ENCODE measurements around the gene C17orf114.

- TF ChIP-seq, protein P1, sequence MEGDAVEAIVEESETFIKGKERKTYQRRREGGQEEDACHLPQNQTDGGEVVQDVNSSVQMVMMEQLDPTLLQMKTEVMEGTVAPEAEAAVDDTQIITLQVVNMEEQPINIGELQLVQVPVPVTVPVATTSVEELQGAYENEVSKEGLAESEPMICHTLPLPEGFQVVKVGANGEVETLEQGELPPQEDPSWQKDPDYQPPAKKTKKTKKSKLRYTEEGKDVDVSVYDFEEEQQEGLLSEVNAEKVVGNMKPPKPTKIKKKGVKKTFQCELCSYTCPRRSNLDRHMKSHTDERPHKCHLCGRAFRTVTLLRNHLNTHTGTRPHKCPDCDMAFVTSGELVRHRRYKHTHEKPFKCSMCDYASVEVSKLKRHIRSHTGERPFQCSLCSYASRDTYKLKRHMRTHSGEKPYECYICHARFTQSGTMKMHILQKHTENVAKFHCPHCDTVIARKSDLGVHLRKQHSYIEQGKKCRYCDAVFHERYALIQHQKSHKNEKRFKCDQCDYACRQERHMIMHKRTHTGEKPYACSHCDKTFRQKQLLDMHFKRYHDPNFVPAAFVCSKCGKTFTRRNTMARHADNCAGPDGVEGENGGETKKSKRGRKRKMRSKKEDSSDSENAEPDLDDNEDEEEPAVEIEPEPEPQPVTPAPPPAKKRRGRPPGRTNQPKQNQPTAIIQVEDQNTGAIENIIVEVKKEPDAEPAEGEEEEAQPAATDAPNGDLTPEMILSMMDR (IDR thresholded peaks at IDR 0.05): no peak
- no peak for TF ChIP-seq POLR2A (IDR thresholded peaks at IDR 0.05)
These were observed 38.7 kb upstream of the C17orf114 start for GRCh38 chr17:4840893-4841242.
